Thyroid gland (tissue), 4 donors: Measurements from ENCODE around the gene THSD7B. TPM values are rescaled to one million over a fixed set of nuclear protein-coding genes. Genes with fewer than 3 reads are reported as not detected.

Source experiments
- DNase-seq, 2 donors: peaks; one replicate each; pipeline ENCODE4 v3.0.0-alpha.2; 2019
- H3K27ac ChIP-seq, 3 donors: fragments of 200-600 bp; sonication (generic); 1 replicate in 2 of 3; 2 replicates in 1 of 3; pipeline ENCODE4 v1.5.1; 2016 to 2019; ENCODE audit warnings: mild to moderate bottlenecking in 1 of 3, moderate library complexity in 1 of 3
- H3K27me3 ChIP-seq: fragments of 200-600 bp; sonication (generic); one replicate; pipeline ENCODE4 v1.5.1; 2019
- H3K36me3 ChIP-seq, 2 donors: fragments of 200-600 bp; sonication (generic); one replicate each; pipeline ENCODE4 v1.5.1; 2016 to 2019
- H3K4me1 ChIP-seq, 2 donors: fragments of 200-600 bp; sonication (generic); one replicate each; pipeline ENCODE4 v1.5.1; 2017 to 2019
- H3K4me3 ChIP-seq, 3 donors: fragments of 200-600 bp; sonication (generic); replicated peaks in 1 of 3; 1 replicate in 2 of 3; 2 replicates in 1 of 3; pipeline ENCODE4 v1.5.1; 2016; ENCODE audit warnings: mild to moderate bottlenecking in 1 of 3
- H3K9me3 ChIP-seq: fragments of 200-600 bp; sonication (generic); one replicate; pipeline ENCODE4 v1.5.1; 2017
- CTCF ChIP-seq, 6 experiments: fragments of 200-600 bp in 3 of 6; fragments of 450-650 bp in 3 of 6; sonication (generic) in 3 of 6; IDR thresholded peaks; one replicate each; pipeline ENCODE4 v1.5.1; 2016 to 2019; ENCODE audit warnings: antibody characterized with exemption in 6 of 6, mild to moderate bottlenecking in 2 of 6, inconsistent platforms in 1 of 6, moderate library complexity in 1 of 6
- POLR2A ChIP-seq, 2 donors: fragments of 450-650 bp; IDR thresholded peaks; one replicate each; pipeline ENCODE4 v1.6.1; 2017; ENCODE audit warnings: antibody characterized with exemption in 2 of 2, mild to moderate bottlenecking in 2 of 2, moderate library complexity in 1 of 2
- WGBS, 2 donors: methylation state at CpG; one replicate each; pipeline ENCODE4 v1.1.5; 2017; 5-methylcytosine and 5-hydroxymethylcytosine counted together
- intact Hi-C: fragments of 100-400 bp; cut with DNase I; formaldehyde crosslinking; loops from one replicate; pipeline ENCODE4 v1.15.1; 2023
- total RNA-seq, 4 donors: library from RNA; depleted of rRNA; stranded (reverse); fragments of >200 nt; gene quantifications; one replicate each; pipeline ENCODE4 v1.2.3, GENCODE V29; 2016

THSD7B gene
- total RNA-seq, 4 donors from 2014 or later = 0.29 to 1.2 (median 0.92) TPM

GRCh38 chr2:137168552-137168951 lies 403.2 kb downstream of the THSD7B start:
- Histone ChIP-seq H3K4me1 (no peaks in the 10 kb centered on the region), H3K9me3 (no peaks in the 10 kb centered on the region), H3K27ac (no peak overlapping the region), H3K36me3 (no peaks in the 10 kb centered on the region), H3K4me3 (no peak overlapping the region), H3K27me3 (no peaks in the 10 kb centered on the region)
- 84 to 91% methylated on average over 4 of the region's 4 CpGs for WGBS, 2 donors
- DNase-seq = no peak
- TF ChIP-seq CTCF (IDR thresholded peaks at IDR 0.05) = no peak
- TF ChIP-seq POLR2A (IDR thresholded peaks at IDR 0.05) = no peak
- intact Hi-C loops = no loop called here

GRCh38 chr2:137172162-137172561 lies 406.8 kb downstream of the THSD7B start:
- Histone ChIP-seq H3K36me3 (no peaks in the 10 kb centered on the region), H3K27ac (no peak overlapping the region), H3K4me3 (no peak overlapping the region), H3K27me3 (no peaks in the 10 kb centered on the region), H3K4me1 (no peaks in the 10 kb centered on the region), H3K9me3 (no peaks in the 10 kb centered on the region)
- WGBS, 2 donors = 6 to 25% methylated on average over 1 of the region's 1 CpG
- DNase-seq = no peak
- TF ChIP-seq POLR2A (IDR thresholded peaks at IDR 0.05) (no peak), CTCF (IDR thresholded peaks at IDR 0.05) (no peak)
- intact Hi-C loops = no loop called here

GRCh38 chr2:137173463-137173862 lies 408.1 kb downstream of the THSD7B start:
- TF ChIP-seq POLR2A (IDR thresholded peaks at IDR 0.05) (no peak), CTCF (IDR thresholded peaks at IDR 0.05) (no peak)
- DNase-seq = no peak
- Histone ChIP-seq H3K9me3 (no peaks in the 10 kb centered on the region), H3K27ac (no peak overlapping the region), H3K4me3 (no peak overlapping the region), H3K36me3 (no peaks in the 10 kb centered on the region), H3K27me3 (no peaks in the 10 kb centered on the region), H3K4me1 (no peaks in the 10 kb centered on the region)
- intact Hi-C loops = no loop called here
- 46 to 58% methylated on average over 3 of the region's 3 CpGs for WGBS, 2 donors

GRCh38 chr2:137175246-137175645 lies 409.9 kb downstream of the THSD7B start:
- 61 to 66% methylated on average over 1 of the region's 1 CpG for WGBS, 2 donors
- TF ChIP-seq CTCF (IDR thresholded peaks at IDR 0.05) (no peak), POLR2A (IDR thresholded peaks at IDR 0.05) (no peak)
- H3K36me3 ChIP-seq = no peaks in the 10 kb centered on the region
- no peaks in the 10 kb centered on the region for H3K9me3 ChIP-seq
- H3K27ac ChIP-seq = no peak overlapping the region
- no peak overlapping the region for H3K4me3 ChIP-seq
- no peaks in the 10 kb centered on the region for H3K27me3 ChIP-seq
- intact Hi-C loops = no loop called here
- no peaks in the 10 kb centered on the region for H3K4me1 ChIP-seq
- DNase-seq = no peak

GRCh38 chr2:137178951-137179377 lies 413.6 kb downstream of the THSD7B start:
- Histone ChIP-seq H3K4me3 (no peak overlapping the region), H3K4me1 (no peaks in the 10 kb centered on the region), H3K9me3 (no peaks in the 10 kb centered on the region), H3K27me3 (no peaks in the 10 kb centered on the region), H3K36me3 (no peaks in the 10 kb centered on the region), H3K27ac (no peak overlapping the region)
- DNase-seq = no peak
- intact Hi-C loops = no loop called here
- 65 to 76% methylated on average over 2 of the region's 2 CpGs for WGBS, 2 donors
- no peak for TF ChIP-seq POLR2A (IDR thresholded peaks at IDR 0.05)
- no peak for TF ChIP-seq CTCF (IDR thresholded peaks at IDR 0.05)
